Measurements from ENCODE around the gene ZDHHC13.

Gene ZDHHC13

DNA sequence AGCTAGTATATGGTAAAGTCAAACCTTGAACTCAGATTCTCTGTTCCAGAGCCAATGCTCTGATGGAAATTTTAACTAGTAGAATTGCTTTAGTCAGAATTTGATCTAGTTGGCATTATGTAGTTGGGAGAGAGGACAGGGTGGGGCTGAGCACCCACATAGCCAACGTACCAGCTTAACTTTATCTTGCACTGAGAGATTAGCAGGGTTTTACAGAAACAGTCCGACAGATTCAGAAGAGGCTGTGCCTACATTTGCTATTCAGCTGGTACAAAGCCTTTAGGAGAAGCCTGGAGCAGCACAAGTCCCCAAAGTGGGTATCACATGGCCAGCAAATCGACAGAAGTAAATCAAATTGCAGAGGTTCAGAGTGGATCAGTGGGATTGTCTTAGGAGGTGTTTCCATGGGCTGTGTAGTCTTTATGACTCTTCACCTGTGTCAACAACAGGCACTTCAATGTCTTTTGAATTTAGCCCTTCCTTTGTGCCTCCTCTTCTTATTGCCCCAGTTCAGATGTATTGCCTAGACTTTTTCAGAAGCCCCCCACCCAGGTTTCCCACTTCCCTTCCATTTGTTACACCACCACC lies 92.1 kb downstream of the ZDHHC13 start:
- no peak for DNase-seq

DNA sequence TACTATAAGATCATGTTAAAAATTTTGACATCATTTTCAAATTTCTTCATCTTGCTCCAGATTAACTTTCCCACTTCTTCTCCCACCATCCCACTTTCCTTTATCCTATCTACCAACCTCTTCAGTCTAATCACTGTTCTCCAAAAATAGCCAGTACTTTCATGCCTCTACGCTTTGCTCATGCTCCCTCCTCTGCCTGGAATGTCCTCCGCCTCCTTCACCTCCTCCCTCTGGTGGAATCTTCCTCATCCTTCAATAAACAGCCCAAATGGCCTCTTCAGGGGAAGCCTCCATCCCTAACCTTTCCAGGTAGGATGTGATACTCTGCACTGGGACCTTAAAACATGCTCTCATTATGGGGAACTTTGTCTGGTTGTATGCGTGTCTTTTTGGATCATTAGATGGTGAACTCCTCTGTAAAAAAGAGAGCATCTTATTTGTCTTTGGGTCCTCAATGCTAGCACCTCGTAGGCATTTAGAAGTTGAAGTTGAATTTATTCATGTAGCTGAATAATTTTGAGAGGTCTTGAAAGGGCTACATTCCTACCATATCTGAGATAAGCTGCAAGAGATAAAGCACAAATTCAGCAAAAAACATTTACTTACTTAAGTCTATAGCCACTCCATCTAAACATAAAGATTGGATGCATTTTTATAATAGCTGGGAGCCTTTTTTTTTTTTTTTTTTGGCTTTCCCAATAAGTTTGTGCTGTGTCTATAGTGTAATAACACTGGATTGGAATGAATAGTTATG lies 92.8 kb downstream of the ZDHHC13 start:
- DNase-seq, result no peak

DNA sequence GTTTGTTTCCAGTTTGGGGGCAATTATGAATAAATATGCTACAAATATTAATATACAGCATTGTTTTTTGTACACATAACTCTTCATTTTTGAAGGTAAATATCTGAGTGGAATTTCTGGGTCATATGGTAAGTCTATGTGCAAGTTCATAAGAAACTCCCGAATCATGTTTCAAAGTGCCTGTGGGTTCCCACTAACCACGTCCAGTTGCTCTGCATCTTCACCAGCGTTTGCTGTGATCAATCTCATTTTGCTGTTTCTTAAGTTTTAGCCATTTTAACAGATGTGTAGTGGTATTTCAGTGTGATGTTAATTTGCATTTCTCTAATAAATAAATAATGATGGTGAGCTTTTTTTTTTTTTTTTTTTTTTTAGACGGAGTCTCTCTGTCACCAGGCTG lies 99.1 kb downstream of the ZDHHC13 start:
- no peak for DNase-seq

DNA sequence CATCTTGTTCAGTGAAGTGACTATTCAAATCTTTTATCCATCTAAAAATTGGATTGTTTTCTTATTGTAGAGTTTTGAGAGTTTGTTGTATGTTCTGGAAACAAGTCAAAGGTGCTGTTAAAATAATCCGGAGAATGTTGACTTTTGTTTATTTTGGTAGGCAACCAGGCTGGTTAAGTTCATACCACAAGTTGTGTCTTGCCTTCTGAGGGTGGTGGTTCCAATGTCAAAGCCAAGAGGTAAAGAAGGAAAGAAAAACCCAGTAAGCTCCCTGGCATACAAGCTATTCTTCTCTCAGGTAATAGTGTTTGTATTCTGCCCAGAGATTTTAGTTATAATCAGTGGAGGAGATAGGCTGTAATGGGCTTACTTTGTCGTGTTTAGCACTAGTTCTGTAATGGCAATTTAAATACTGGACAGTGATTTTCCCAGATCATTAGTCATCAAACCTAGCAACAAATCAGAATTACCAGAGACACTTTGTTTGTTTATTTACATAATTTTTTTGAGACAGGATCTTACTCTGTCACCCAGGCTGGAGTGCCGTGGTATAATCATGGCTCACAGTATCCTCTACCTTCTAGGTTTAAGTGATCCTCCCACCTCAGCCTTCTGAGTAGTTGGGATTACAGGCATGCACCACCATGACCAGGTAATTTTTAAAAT lies 99.9 kb downstream of the ZDHHC13 start:
- DNase-seq, result no peak

DNA sequence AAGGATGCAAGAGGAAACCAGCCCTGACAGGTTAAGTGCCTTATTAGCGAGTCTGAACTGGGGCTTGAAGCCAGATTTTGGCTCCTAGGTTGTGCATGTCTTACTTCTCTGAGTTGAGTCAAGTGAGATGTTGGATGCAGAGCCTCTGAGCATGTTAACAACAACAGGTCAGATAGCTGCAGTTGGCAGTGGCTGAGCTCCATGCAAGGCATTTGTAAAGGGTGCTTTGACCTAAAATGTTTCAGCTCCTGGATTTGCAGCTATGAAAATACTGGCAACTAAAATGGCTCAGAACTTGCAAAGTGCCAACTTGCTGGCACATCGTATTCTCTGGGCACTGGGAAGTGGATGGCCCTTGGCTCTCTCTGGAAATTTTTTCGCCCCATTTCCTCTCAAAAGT lies 101.2 kb downstream of the ZDHHC13 start:
- DNase-seq, result no peak

DNA sequence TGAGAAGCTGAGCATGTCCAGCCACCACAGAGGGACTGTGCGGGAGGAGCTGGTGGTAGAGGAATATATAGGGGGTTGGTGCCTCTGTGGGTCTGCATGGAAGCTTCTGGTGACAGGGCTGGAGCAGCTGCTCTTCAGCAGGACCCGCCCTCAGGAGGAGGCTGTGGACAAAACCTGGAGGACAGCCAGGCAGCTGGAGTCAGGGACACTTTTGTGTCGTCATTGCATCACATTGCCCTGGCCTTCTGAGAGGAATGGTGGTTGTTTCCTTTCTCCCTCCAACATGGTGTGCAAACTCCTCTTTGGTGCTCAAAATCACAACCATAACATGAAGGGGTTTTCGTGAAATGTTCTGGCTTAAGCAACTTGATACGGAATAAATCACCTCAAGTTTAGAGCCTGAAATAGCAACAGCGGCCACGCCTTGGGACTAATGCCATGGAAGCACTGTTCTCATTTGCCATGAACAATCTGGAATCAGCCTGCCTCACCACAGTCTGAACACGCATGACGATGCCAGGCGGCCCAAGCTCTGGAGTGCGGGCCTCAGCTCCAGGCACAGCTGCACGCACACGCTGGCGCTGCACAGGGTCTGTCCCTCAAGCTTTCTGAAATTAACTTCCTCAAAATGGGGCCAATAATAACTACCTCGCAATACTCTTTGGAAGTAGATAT lies 102.0 kb downstream of the ZDHHC13 start:
- no peak for DNase-seq

DNA sequence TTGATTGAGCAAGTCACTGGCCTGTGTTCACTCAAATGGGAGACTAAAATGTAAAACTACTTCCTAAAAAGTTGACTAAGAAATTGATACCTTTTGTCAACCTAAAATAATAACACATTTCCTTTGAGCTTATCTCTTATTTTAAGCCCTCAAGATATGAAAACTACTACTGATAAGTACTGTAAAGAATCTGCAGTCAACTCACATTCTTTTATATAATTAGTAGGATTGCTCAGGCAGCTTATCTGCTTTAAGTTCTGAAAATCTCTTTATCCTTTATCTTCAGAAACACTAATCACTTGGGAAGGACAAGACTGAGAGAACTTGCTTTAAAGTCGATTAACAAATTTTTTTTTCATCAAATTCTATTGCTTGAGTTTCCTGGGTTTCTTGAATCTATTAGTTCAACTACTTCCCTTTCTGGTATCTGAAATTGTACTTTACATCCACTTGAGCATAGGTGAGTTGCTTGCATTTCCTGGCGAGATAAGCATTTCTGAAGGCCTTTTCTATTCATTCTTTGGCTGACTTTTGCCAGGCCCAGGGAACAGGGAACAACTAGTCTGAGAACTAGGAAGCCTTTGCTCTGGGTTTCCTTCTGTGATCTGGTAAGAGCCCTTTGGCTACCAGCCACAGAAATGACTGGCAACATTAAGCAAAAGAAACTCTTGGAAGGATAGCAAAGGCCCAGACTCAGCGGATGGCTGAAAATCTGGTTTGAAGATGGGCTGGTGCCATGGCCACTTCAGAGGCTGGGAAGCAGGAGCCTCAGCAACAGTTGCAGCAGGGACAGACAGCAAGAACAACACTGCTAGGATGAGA lies 104.1 kb downstream of the ZDHHC13 start:
- no peak for DNase-seq

DNA sequence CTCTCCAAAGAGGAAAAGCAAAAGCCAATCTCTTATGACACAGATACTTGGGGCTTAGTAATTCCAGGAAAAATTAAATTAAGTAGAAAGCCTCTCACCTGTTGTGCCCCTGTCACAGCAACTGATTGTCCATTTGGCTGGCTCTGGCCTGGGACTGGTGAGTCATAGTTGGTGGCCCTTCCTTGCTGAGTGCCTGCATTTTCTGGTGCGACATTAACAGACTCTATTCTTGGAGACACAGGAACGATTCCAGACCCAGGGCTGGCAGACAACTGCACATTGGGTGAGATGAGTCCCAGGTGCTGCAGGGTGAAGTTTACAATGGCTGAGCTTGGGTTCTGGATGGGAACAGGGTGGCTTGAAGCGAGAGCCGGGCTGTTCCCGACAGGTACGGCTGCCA lies 108.2 kb downstream of the ZDHHC13 start:
- DNase-seq, result no peak

DNA sequence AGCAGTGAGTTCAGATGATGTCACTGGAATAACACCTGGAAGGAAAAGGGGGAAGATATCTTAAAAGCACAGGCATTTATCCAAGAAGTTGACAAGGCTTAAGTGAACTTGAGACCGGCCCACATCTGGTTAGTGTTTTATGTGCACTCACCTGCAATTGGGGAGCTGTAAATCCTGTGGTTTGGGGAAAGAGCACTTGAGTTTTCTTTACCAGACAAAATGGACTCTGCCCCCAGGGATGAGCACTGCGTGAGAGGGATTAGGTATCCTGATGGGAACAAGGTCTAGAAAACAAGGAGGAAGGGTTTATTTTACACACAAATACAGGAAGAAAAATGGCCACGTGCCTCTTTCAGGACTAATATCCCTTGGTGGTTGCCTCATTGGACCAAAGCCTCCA lies 108.6 kb downstream of the ZDHHC13 start:
- DNase-seq, result no peak

Data from CD4-positive, alpha-beta T cell treated with Interleukin-17A for 1 hour (primary cell).